Right ventricle myocardium inferior (tissue), 1 donor: Measurements from ENCODE around the gene RASL10A. TPM values are rescaled to one million over a fixed set of nuclear protein-coding genes. Genes with fewer than 3 reads are reported as not detected.

Experiments used
- ATAC-seq: fragments of 200-7000 bp; cut with Tn5 transposase; one replicate; pipeline ENCODE4 v1.9.1; 2020; ENCODE audit warnings: mild to moderate bottlenecking, moderate library complexity
- DNase-seq: peaks from one replicate; pipeline ENCODE4 v3.0.0; 2021; ENCODE audit errors: missing footprints
- intact Hi-C: fragments of 100-400 bp; cut with DNase I; formaldehyde crosslinking; loops from one replicate; pipeline ENCODE4 v1.11.0; 2022
- total RNA-seq: library from RNA; stranded (reverse); fragmentation: NEBNext Ultra II Directional; extraction: Animal tissue kit (Norgen Biotek cat#: 25700); gene quantifications from one replicate; pipeline ENCODE4 v1.2.1, GENCODE V29; 2021
- donor health status: DM: no; HTN: yes; CAD: no; lungs with severe emphysema.

Gene RASL10A
- total RNA-seq, 1 donor from 2014 or later: 1.1 TPM

DNA sequence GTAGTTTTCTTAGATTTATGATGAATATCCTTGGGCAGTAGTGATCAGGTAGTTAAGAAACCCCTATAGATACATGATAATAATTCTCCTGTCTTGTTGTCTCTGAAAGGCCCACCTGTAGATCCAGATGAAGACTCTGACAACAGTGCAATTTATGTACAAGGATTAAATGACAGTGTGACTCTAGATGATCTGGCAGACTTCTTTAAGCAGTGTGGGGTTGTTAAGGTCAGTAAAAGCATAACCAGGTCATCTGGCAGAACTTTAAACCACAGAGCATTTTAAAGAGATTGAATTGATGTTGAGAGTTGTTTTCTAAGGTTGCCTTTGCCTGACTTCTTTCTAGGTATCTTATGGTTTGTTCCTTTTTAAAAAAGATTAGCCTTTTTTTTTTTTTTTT lies 23.1 kb downstream of the RASL10A start:
- no peak for ATAC-seq
- DNase-seq: no peak
- intact Hi-C loops: no loop called here

DNA sequence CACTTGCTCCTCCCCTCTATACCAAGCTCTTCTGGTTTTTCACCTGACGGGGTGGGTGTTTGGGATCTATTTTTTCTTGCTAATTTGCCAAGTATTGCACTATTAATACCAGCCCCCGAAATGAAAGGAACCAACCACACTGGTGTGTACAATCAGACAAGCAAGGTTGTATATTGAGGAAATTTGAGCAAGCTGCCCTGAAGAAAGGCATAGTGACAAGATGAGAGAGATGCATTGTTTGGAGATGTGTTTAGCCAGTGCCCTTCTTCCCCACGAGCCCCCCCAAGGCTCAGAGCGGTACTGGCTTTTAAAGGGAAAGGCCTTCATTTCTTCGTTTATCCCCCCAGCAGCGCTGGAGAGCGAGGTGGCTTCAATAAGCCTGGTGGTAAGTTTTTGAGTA lies 24.3 kb downstream of the RASL10A start:
- DNase-seq (no peak), ATAC-seq (no peak)
- intact Hi-C loops: no loop called here

DNA sequence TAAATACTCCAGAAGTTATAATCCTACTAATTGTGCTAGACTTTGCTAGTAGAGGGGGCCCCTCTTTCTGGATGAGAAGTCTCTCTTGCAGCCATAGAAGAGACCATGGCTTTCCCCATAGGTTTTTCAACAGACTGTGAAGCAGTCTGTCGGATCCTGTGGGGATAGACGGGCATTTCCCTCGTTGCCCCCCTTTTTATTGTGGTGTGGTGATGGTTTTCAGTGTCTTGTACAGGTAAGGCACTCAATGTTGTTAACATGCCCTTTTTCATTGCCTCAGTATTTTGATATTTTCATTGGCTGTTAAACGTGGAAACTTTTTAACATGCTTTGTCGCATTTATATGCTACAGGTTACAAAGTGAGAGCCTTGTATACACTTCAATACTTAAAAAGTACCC lies 25.4 kb downstream of the RASL10A start:
- intact Hi-C loops: no loop called here
- no peak for DNase-seq
- ATAC-seq: no peak

DNA sequence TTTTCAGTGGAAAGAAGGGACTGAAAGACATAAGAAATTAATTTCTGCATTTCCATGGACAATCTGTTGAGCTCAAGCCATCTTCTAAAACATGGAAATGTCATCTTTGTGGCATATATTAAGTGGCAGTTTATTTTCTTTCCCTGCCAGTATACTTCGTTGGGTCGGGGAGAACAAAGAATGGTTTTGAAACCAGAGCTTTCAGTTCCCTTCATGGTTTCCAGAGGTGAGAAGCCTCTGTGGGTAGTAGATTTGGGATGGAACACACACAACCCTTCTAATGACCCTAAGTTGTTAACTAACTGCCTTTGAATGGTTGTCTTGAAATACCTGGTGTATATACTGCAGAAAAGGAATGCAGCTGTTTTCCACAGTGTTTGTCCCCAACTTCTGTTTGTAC lies 26.7 kb downstream of the RASL10A start:
- intact Hi-C loops: no loop called here
- DNase-seq: no peak
- no peak for ATAC-seq

GRCh38 chr22:29284196-29284595 lies 31.3 kb downstream of the RASL10A start:
- no peak for DNase-seq
- no peak for ATAC-seq
- intact Hi-C loops: no loop called here

- intact Hi-C loops: no loop called here
- ATAC-seq (no peak), DNase-seq (no peak)
These were observed 37.6 kb downstream of the RASL10A start for GRCh38 chr22:29277927-29278326.

GRCh38 chr22:29275819-29276565 lies 39.5 kb downstream of the RASL10A start:
- DNase-seq: no peak
- intact Hi-C loops: no loop called here
- no peak for ATAC-seq

- no peak for DNase-seq
- ATAC-seq: no peak
- intact Hi-C loops: no loop called here
These were observed 40.3 kb downstream of the RASL10A start for GRCh38 chr22:29275167-29275566.

DNA sequence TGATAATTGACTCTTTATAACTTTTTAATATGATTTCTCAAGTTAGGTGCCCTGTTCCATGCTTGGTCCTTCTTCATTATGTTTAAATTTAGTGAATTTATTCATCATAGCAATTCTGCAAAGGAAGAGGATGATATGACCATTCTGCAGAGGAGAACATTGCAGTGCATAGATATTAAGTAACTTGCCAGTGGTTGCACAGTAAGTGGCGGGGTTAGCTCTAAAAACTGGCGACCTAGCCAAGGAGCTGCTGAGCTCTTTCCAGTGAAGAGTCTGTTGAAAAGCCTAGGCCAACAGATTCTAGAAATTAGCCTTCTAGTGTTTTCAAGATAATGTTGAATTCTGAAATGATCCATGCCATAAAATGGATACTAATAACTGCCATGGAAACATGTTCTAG lies 42.9 kb downstream of the RASL10A start:
- intact Hi-C loops: no loop called here
- ATAC-seq (no peak), DNase-seq (no peak)

GRCh38 chr22:29270475-29271271 lies 44.8 kb downstream of the RASL10A start:
- intact Hi-C loops: no loop called here
- no peak for DNase-seq
- no peak for ATAC-seq

- no peak for ATAC-seq
- intact Hi-C loops: loop anchor here (2.0 to 10.0 kb wide), 2 partner anchors 37 to 195 kb away; partner anchors contain the start of genes GAS2L1 and KREMEN1
- DNase-seq: no peak
These were observed 45.6 kb downstream of the RASL10A start for GRCh38 chr22:29269731-29270474.

DNA sequence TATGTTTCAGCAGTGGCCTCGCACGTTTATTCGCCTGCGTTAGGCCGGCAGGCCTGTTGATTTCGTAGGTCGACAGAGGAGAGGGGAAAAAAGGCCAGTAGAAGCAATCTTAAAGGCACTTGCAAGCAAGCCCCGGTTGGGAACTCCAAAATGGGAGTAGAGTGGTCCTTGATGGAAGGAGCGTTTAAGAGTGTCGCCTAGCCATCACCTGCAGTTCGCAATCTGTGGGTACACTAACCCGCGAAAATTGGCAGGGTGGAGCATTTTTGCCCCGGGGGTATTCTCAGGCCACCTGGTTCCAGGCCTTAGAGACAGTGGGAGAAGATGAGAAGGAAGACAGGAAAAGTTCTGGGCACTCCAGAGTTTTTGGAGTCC lies 46.3 kb downstream of the RASL10A start:
- ATAC-seq (no peak), DNase-seq (no peak)
- intact Hi-C loops: loop anchor here (2.0 to 10.0 kb wide), 2 partner anchors 38 to 194 kb away; partner anchors contain the start of genes GAS2L1 and KREMEN1

- DNase-seq: peak; percentile 86
- intact Hi-C loops: loop anchor here (2.0 to 10.0 kb wide), 2 partner anchors 38 to 194 kb away; partner anchors contain the start of genes GAS2L1 and KREMEN1
- peak; percentile 71 for ATAC-seq
These were observed 46.8 kb downstream of the RASL10A start for GRCh38 chr22:29268511-29269229.

- intact Hi-C loops: loop anchor here (2.0 to 10.0 kb wide), 2 partner anchors 39 to 193 kb away; partner anchors contain the start of genes GAS2L1 and KREMEN1
- DNase-seq (peak; percentile 97), ATAC-seq (peak; percentile 95)
These were observed 47.5 kb downstream of the RASL10A start, which contains the start of the genes EWSR1 and RHBDD3 for GRCh38 chr22:29267858-29268510. Gene EWSR1, plus strand, starts transcription at chr22:29268268. Its CDS starts 69 bp downstream, at chr22:29268337. Gene RHBDD3, minus strand, starts transcription at chr22:29267981. Its CDS starts 2,355 bp downstream, at chr22:29265626.

- ATAC-seq (no peak), DNase-seq (no peak)
- intact Hi-C loops: loop anchor here (10.0 kb wide), 1 partner anchor 193 kb away; the partner anchor contains the start of gene KREMEN1
These were observed 48.0 kb downstream of the RASL10A start for GRCh38 chr22:29267462-29267857.

DNA sequence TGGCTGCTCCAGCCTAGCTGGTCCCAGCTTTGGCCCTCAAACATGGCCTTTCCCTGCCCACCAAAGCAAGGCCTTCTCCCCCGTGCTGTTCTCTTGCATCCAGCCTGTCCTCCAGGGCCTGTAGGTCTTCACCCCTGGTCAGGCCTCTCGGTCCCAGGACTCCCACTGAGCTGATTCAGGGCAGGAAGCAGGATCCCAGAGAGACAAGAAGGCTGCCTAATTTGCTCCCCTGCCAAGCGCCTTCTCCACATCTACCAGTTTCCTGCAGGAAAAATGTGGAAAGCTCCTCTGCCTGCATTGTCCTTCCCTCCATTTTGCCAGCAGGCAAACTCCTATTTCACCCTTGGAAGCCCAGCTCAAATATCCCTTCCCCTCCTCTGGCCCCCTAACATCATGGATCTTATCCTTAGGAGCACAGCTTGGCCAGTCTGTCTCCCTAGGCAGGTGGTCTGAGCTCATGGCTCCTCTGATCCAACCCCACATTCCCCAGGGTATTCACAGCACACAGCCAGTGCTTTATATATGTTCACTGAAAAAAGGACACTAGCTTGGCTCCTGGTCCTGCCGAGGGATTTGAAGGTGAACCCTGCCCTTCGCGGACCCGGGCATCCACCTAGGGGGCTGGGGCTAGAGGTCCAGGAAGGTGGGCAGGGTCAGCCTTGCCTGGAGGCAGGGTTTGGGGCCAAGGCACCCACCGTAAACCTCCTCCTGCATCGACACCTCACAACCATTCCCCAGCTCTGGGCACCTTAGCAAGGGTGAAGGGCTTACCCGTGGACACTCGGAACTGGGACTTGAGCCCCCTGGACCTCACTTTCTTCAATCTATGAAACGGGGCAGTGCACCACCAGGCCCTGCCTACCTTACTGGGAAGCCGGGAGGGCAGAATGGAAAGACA lies 48.7 kb downstream of the RASL10A start:
- ATAC-seq (no peak), DNase-seq (no peak)
- intact Hi-C loops: loop anchor here (10.0 kb wide), 1 partner anchor 192 kb away; the partner anchor contains the start of gene KREMEN1

DNA sequence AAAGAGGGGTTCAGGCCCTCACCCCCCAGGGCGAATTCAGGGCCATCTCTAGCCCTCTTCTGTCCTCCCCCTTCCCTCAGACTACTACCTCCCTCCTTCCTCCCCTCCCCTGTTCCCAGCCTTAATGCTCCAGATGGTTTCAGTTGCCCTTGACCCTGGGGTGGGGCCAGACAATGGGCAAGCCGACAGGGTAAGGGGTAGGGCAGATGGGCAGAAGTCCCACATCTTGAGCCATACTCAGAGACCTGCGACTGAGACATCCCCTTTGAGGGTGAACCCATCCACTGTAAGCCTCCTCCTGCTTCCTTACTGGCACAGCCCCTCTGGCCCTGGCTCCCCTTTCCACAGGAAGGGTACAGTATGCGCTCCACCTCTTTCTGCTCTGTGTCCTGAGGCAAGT lies 49.6 kb downstream of the RASL10A start:
- ATAC-seq (no peak), DNase-seq (peak; percentile 64)
- intact Hi-C loops: loop anchor here (10.0 kb wide), 1 partner anchor 191 kb away; the partner anchor contains the start of gene KREMEN1
